ENCODE measurements around the gene TSPAN18.

DNA sequence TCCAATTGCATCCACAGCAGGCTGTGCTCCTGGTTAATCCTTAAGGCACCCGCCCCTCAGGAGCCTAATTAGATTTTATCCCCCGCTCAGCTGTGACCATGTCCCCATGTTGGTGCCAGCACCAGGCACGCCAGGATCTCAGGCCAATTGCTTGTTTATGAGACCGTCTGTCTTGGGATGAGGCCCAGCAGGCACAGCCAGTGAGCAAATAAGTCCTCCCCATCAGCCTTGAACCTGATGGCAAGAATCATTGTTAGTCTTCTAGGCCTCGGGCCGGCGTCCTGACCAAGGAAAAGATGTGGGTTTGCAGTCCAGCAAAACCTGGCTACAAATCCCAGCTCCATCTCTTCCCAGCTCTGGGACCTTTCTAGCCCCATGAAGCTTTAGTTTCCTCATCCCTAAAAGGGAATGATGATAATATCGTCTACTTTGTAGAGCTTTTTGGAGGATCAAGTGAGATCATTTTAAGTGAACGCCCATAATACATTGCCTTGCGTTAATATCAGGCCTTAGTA lies 166.6 kb downstream of the TSPAN18 start:
- TF ChIP-seq, protein P1, sequence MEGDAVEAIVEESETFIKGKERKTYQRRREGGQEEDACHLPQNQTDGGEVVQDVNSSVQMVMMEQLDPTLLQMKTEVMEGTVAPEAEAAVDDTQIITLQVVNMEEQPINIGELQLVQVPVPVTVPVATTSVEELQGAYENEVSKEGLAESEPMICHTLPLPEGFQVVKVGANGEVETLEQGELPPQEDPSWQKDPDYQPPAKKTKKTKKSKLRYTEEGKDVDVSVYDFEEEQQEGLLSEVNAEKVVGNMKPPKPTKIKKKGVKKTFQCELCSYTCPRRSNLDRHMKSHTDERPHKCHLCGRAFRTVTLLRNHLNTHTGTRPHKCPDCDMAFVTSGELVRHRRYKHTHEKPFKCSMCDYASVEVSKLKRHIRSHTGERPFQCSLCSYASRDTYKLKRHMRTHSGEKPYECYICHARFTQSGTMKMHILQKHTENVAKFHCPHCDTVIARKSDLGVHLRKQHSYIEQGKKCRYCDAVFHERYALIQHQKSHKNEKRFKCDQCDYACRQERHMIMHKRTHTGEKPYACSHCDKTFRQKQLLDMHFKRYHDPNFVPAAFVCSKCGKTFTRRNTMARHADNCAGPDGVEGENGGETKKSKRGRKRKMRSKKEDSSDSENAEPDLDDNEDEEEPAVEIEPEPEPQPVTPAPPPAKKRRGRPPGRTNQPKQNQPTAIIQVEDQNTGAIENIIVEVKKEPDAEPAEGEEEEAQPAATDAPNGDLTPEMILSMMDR (conservative IDR thresholded peaks at IDR 0.05; ENCODE audit: low read depth, low read length) = no peak
- no peak for TF ChIP-seq EZH2phosphoT487 (IDR thresholded peaks at IDR 0.05; ENCODE audit: borderline replicate concordance, low read length)
- no peak for TF ChIP-seq EZH2 (IDR thresholded peaks at IDR 0.05; ENCODE audit: low read length, unreplicated experiment)
